ENCODE results near the gene MYO6.

DNA sequence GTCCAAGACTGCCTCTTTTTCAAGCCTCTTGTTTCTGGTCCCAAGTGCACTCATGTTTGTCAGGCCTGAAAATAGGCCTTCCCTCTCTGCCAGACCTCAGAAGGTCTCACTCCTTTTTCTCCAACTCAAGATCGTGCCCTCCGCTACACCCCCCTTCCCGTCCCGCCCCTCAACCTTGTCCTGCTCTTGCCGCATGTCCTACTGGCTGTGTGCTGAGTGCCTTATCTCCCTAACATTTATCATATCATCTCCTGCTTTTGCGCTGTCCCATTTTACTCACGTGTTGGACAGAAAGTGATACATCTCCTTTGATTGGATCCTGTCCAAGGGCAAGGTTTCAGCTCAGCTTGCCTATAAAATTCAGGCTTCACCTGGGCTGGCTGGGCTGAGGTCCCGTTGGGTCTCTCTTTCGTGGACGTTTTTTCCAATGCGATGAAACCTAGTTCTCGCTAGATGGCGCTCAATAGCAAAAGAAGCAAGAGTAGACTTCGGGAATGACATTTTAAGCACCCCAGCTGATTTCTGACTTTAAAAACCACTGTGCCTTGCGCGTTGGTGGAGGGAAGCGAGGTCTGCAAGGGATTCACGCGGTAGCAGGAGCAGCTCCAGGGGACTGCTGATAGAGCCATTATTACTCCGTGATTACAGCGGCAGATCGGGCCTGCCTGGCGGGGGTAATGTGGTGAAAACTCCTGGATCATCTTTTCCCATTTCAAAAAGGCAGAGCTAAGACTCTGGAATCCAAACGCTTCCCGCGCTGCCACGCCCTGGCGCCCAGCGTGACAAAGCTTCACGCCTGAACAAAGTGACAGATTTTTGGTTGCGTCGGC is 185.8 kb downstream of the MYO6 start:
- TF ChIP-seq, protein P1, sequence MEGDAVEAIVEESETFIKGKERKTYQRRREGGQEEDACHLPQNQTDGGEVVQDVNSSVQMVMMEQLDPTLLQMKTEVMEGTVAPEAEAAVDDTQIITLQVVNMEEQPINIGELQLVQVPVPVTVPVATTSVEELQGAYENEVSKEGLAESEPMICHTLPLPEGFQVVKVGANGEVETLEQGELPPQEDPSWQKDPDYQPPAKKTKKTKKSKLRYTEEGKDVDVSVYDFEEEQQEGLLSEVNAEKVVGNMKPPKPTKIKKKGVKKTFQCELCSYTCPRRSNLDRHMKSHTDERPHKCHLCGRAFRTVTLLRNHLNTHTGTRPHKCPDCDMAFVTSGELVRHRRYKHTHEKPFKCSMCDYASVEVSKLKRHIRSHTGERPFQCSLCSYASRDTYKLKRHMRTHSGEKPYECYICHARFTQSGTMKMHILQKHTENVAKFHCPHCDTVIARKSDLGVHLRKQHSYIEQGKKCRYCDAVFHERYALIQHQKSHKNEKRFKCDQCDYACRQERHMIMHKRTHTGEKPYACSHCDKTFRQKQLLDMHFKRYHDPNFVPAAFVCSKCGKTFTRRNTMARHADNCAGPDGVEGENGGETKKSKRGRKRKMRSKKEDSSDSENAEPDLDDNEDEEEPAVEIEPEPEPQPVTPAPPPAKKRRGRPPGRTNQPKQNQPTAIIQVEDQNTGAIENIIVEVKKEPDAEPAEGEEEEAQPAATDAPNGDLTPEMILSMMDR (optimal IDR thresholded peaks at IDR 0.05 in 1 of 3, IDR thresholded peaks at IDR 0.05 in 1 of 3, conservative IDR thresholded peaks at IDR 0.05 in 1 of 3; ENCODE audit: extremely low read depth in 1 of 3, insufficient read depth in 2 of 3, low read length in 3 of 3), result peak; percentile 67 to 81 (median 68)
- no peak for TF ChIP-seq EZH2 (IDR thresholded peaks at IDR 0.05; ENCODE audit: low read length)
